ENCODE measurements around the gene TIMM23. TPM values are rescaled to one million over a fixed set of nuclear protein-coding genes. Genes with fewer than 3 reads are reported as not detected.
"Not testable (repeated sequence)": the region's sequence is repeated elsewhere in the genome, so short reads cannot be mapped to it uniquely, and the experiment has no call there.

Gene TIMM23
- total and polyA plus RNA-seq, 2 of the 4 experiments (the other 2 are of a cell fraction): 82.4 to 86.2 TPM

- in situ Hi-C loops (cut with MboI; ENCODE audit: low sequenced_read_pairs); H2BK20ac ChIP-seq (ENCODE audit: low read depth, low read length); H4K91ac ChIP-seq (ENCODE audit: insufficient read depth, low read depth, low read length); H2AFZ ChIP-seq (replicated peaks; ENCODE audit: low read length, poor library complexity); POLR2A ChIA-PET (ENCODE audit: unreplicated experiment); H3K14ac ChIP-seq (replicated peaks; ENCODE audit: low read depth, low read length); H3K4ac ChIP-seq (ENCODE audit: low read depth, low read length); H3K18ac ChIP-seq (ENCODE audit: low read depth, low read length); intact Hi-C loops (cut with micrococcal nuclease); H2BK5ac ChIP-seq (ENCODE audit: low read depth, low read length, poor library complexity, severe bottlenecking); H3K4me1 ChIP-seq (ENCODE audit: control insufficient read depth, insufficient read depth, low read length); H2BK120ac ChIP-seq (ENCODE audit: low read depth, low read length); H3K27me3 ChIP-seq (ENCODE audit: control insufficient read depth, insufficient read depth, low read length); H3K56ac ChIP-seq (ENCODE audit: extremely low read depth, insufficient read depth, low read length); H3K23ac ChIP-seq (ENCODE audit: low read depth, low read length); H4K8ac ChIP-seq (ENCODE audit: low read depth in 2 of 2, low read length in 2 of 2); BruUV-seq (replicated peaks); H2BK15ac ChIP-seq (ENCODE audit: low read depth, low read length); CTCF ChIA-PET; DNase-seq; H3K9ac ChIP-seq (ENCODE audit: low read depth, low read length); H3K36me3 ChIP-seq (ENCODE audit: control insufficient read depth, insufficient read depth, low read length); ATAC-seq (ENCODE audit: low read depth); dilution Hi-C loops (cut with HindIII; ENCODE audit: low sequenced_read_pairs, unreplicated experiment); H4K20me1 ChIP-seq (ENCODE audit: insufficient read depth, low read length); H3K9me3 ChIP-seq (ENCODE audit: control insufficient read depth, insufficient read depth, low read length); H3K4me3 ChIP-seq (ENCODE audit: insufficient read depth, low read depth, low read length); H3K4me2 ChIP-seq (ENCODE audit: low read depth, low read length); H3K9me1 ChIP-seq (ENCODE audit: insufficient read depth, low read length); H3K27ac ChIP-seq (ENCODE audit: insufficient read depth, low read length); H2AK5ac ChIP-seq (ENCODE audit: low read depth, low read length); H2AK9ac ChIP-seq (replicated peaks; ENCODE audit: low read depth, low read length, poor library complexity); H4K5ac ChIP-seq (ENCODE audit: low read depth, low read length); H3K79me1 ChIP-seq (ENCODE audit: low read depth in 1 of 2, low read length in 2 of 2): not testable (repeated sequence)
- WGBS, 2 experiments (ENCODE audit: extremely low coverage in 2 of 2, insufficient read length in 1 of 2): no CpG with 5 or more reads among the region's 6 CpGs
These were observed 15.7 kb upstream of the TIMM23 start for GRCh38 chr10:45956634-45957033.

GRCh38 chr10:45957928-45958327 lies 14.4 kb upstream of the TIMM23 start:
- H3K4me2 ChIP-seq (ENCODE audit: low read depth, low read length); POLR2A ChIA-PET (ENCODE audit: unreplicated experiment); H3K56ac ChIP-seq (ENCODE audit: extremely low read depth, insufficient read depth, low read length); H2BK5ac ChIP-seq (ENCODE audit: low read depth, low read length, poor library complexity, severe bottlenecking); H2AFZ ChIP-seq (replicated peaks; ENCODE audit: low read length, poor library complexity); H3K18ac ChIP-seq (ENCODE audit: low read depth, low read length); H3K9me3 ChIP-seq (ENCODE audit: control insufficient read depth, insufficient read depth, low read length); H4K20me1 ChIP-seq (ENCODE audit: insufficient read depth, low read length); CTCF ChIA-PET; H3K14ac ChIP-seq (replicated peaks; ENCODE audit: low read depth, low read length); H3K9me1 ChIP-seq (ENCODE audit: insufficient read depth, low read length); H4K5ac ChIP-seq (ENCODE audit: low read depth, low read length); BruUV-seq (replicated peaks); dilution Hi-C loops (cut with HindIII; ENCODE audit: low sequenced_read_pairs, unreplicated experiment); H2BK20ac ChIP-seq (ENCODE audit: low read depth, low read length); H3K9ac ChIP-seq (ENCODE audit: low read depth, low read length); H3K27me3 ChIP-seq (ENCODE audit: control insufficient read depth, insufficient read depth, low read length); DNase-seq; H4K91ac ChIP-seq (ENCODE audit: insufficient read depth, low read depth, low read length); H3K4ac ChIP-seq (ENCODE audit: low read depth, low read length); H3K4me3 ChIP-seq (ENCODE audit: insufficient read depth, low read depth, low read length); intact Hi-C loops (cut with micrococcal nuclease); H4K8ac ChIP-seq (ENCODE audit: low read depth in 2 of 2, low read length in 2 of 2); H3K23ac ChIP-seq (ENCODE audit: low read depth, low read length); H2BK15ac ChIP-seq (ENCODE audit: low read depth, low read length); H3K4me1 ChIP-seq (ENCODE audit: control insufficient read depth, insufficient read depth, low read length); H3K79me1 ChIP-seq (ENCODE audit: low read depth in 1 of 2, low read length in 2 of 2); in situ Hi-C loops (cut with MboI; ENCODE audit: low sequenced_read_pairs); H3K36me3 ChIP-seq (ENCODE audit: control insufficient read depth, insufficient read depth, low read length); H3K27ac ChIP-seq (ENCODE audit: insufficient read depth, low read length); H2AK9ac ChIP-seq (replicated peaks; ENCODE audit: low read depth, low read length, poor library complexity): not testable (repeated sequence)
- peak overlapping the region; percentile 28; the same call in 1 of the 2 replicates for H2AK5ac ChIP-seq (ENCODE audit: low read depth, low read length)
- H2BK120ac ChIP-seq (ENCODE audit: low read depth, low read length): peak overlapping the region; percentile 15; the same call in 1 of the 2 replicates
- WGBS, 2 experiments (ENCODE audit: extremely low coverage in 2 of 2, insufficient read length in 1 of 2): no CpG with 5 or more reads among the region's 6 CpGs
- peak; percentile 53 for ATAC-seq (ENCODE audit: low read depth)
